OCI-LY7 (cell line): ENCODE measurements around the gene PGP. TPM values are rescaled to one million over a fixed set of nuclear protein-coding genes. Genes with fewer than 3 reads are reported as not detected.

Experiments used
- BruUV-seq: library from RNA; stranded (reverse); fragments of 400-500 nt; replicated peaks from 2 replicates; lab custom pipeline; 2021; lab: Mats Ljungman, UMichigan
- CTCF ChIA-PET: fragments of 300-600 bp; sonication (Branson Sonifier 250); formaldehyde crosslinking; loops from one replicate; lab custom pipeline; 2022; ENCODE audit warnings: antibody characterized with exemption; ENCODE audit not compliant: unreplicated experiment; lab: Charles Lee
- POLR2A ChIA-PET: fragments of 300-600 bp; sonication (Branson Sonifier 250); formaldehyde crosslinking; loops from one replicate; lab custom pipeline; 2022; ENCODE audit warnings: antibody characterized with exemption; lab: Charles Lee
- DNase-seq: peaks from one replicate; pipeline ENCODE4 v3.0.0-alpha.2; 2015; ENCODE audit warnings: low spot score
- H2AFZ ChIP-seq: fragments of 200-600 bp; sonication (generic), shearing (Covaris generic); 2 replicates; pipeline ENCODE4 v1.6.1; 2014; ENCODE audit warnings: mild to moderate bottlenecking, antibody characterized with exemption, low read length, moderate library complexity
- H3K27ac ChIP-seq: fragments of 200-600 bp; sonication (generic); 2 replicates; pipeline ENCODE4 v1.5.1; 2014; ENCODE audit warnings: mixed run types, low read depth, mild to moderate bottlenecking, moderate library complexity, low read length, inconsistent platforms; ENCODE audit not compliant: poor library complexity, severe bottlenecking
- H3K36me3 ChIP-seq: fragments of 200-600 bp; sonication (generic); 2 replicates; pipeline ENCODE4 v1.6.1; 2014; ENCODE audit warnings: mild to moderate bottlenecking, antibody characterized with exemption, low read length, moderate library complexity, mixed read lengths; ENCODE audit not compliant: insufficient read depth
- H3K4me1 ChIP-seq: fragments of 200-600 bp; sonication (generic); 2 replicates; pipeline ENCODE4 v1.5.1; 2014; ENCODE audit warnings: mild to moderate bottlenecking, low read length; ENCODE audit not compliant: insufficient read depth, poor library complexity, severe bottlenecking
- H3K4me2 ChIP-seq: fragments of 200-600 bp; sonication (generic); 2 replicates; pipeline ENCODE4 v1.6.1; 2014; ENCODE audit warnings: mild to moderate bottlenecking, low read length
- H3K4me3 ChIP-seq: fragments of 200-600 bp; sonication (generic); 2 replicates; pipeline ENCODE4 v1.5.1; 2014; ENCODE audit warnings: mild to moderate bottlenecking, low read depth, low read length; ENCODE audit not compliant: poor library complexity, severe bottlenecking
- H3K79me2 ChIP-seq: fragments of 200-600 bp; sonication (generic); 2 replicates; pipeline ENCODE4 v1.6.1; 2016; ENCODE audit warnings: low read depth, mild to moderate bottlenecking, low read length, moderate library complexity, mixed read lengths; ENCODE audit not compliant: insufficient read depth
- H3K9me2 ChIP-seq: fragments of 200-600 bp; sonication (generic); 2 replicates; pipeline ENCODE4 v1.6.1; 2016; ENCODE audit warnings: mild to moderate bottlenecking, low read length, mixed read lengths; ENCODE audit not compliant: insufficient read depth
- H3K9me3 ChIP-seq: fragments of 200-600 bp; sonication (generic); 2 replicates; pipeline ENCODE4 v1.6.1; 2014; ENCODE audit warnings: mild to moderate bottlenecking, mixed run types, low read length, mixed read lengths
- H4K20me1 ChIP-seq: fragments of 200-600 bp; sonication (generic); 2 replicates; pipeline ENCODE4 v1.6.1; 2014; ENCODE audit warnings: mild to moderate bottlenecking, antibody characterized with exemption, low read length, moderate library complexity, mixed read lengths; ENCODE audit not compliant: insufficient read depth
- EZH2phosphoT487 ChIP-seq: fragments of 200-600 bp; sonication (generic); IDR thresholded peaks from 2 replicates; pipeline ENCODE4 v1.6.1; 2018; ENCODE audit warnings: low read depth, borderline replicate concordance, mild to moderate bottlenecking, mixed run types, antibody characterized with exemption, low read length, moderate library complexity, mixed read lengths
- intact Hi-C: fragments of 100-400 bp; cut with micrococcal nuclease; formaldehyde crosslinking; loops from one replicate; pipeline ENCODE4 v1.10.0; 2022; ENCODE audit not compliant: unreplicated experiment
- total RNA-seq, 2 experiments: library from RNA; depleted of rRNA in 1 of 2; stranded (reverse); fragments of >200 nt in 1 of 2; shearing (Covaris generic) in 1 of 2; gene quantifications; 2 replicates each; pipeline ENCODE4 v1.2.3, GENCODE V29; 2014 to 2022
- TF ChIP-seq, protein P1 (sequence below): fragments of 200-600 bp; sonication (generic); conservative IDR thresholded peaks from 2 replicates; pipeline ENCODE4 v1.5.1; 2014; ENCODE audit warnings: mild to moderate bottlenecking, antibody characterized with exemption, low read length, moderate library complexity, mixed read lengths

The PGP gene
- total RNA-seq, 2 experiments from 2014 or later = 37.9 to 44.2 TPM

DNA sequence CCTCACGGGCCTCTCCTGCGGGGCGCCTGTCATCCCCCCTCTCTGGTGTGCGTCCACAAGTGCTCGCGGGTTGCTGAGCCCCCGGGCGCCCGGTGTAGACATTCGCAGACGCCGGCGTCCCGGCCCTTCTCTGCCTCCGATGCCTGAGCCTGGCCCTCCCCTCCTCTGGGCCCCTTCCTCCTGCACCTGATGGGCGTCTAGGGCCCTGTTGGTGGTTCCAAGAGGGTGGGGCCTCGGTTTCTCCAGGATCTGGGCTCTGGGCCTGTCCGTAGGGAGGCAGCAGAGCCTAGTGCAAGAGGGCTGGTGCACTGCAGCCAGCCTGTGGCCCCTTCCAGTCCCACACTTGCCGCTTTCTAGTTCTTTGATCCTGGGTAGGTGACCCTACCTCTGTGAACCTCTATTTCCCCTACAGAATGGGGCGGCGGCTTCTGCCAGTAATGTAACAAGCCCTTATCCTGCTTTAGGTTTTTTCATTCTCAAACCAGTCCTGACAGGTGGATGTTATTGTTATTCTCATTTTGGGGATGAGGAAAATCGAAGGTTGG is 9.4 kb upstream of the PGP start:
- Histone ChIP-seq H3K79me2 (peaks cover 32% of the 10 kb centered on the region), H3K9me2 (no peaks in the 10 kb centered on the region), H3K4me1 (peaks cover 10% of the 10 kb centered on the region), H4K20me1 (0 out of 2 replicates have a peak, but pooled peaks cover 3% of the 10 kb centered on the region), H3K27ac (peak overlapping the region; percentile 65), H3K4me3 (peak overlapping the region; percentile 94), H3K4me2 (peak overlapping the region; percentile 84), H2AFZ (peak overlapping the region; percentile 58; the same call in 1 of the 2 replicates), H3K9me3 (no peaks in the 10 kb centered on the region), H3K36me3 (peaks cover 22% of the 10 kb centered on the region)
- TF ChIP-seq EZH2phosphoT487 = no peak
- TF ChIP-seq, protein P1, sequence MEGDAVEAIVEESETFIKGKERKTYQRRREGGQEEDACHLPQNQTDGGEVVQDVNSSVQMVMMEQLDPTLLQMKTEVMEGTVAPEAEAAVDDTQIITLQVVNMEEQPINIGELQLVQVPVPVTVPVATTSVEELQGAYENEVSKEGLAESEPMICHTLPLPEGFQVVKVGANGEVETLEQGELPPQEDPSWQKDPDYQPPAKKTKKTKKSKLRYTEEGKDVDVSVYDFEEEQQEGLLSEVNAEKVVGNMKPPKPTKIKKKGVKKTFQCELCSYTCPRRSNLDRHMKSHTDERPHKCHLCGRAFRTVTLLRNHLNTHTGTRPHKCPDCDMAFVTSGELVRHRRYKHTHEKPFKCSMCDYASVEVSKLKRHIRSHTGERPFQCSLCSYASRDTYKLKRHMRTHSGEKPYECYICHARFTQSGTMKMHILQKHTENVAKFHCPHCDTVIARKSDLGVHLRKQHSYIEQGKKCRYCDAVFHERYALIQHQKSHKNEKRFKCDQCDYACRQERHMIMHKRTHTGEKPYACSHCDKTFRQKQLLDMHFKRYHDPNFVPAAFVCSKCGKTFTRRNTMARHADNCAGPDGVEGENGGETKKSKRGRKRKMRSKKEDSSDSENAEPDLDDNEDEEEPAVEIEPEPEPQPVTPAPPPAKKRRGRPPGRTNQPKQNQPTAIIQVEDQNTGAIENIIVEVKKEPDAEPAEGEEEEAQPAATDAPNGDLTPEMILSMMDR = peak; percentile 20; the same call in 1 of the 2 replicates
- intact Hi-C loops = loop anchor here (1.0 to 5.0 kb wide), 4 partner anchors 9 to 72 kb away; partner anchors contain the start of genes ECI1 and MLST8
- ChIA-PET POLR2A (no interaction called here), CTCF (no interaction called here)
- TSS peak; percentile 66 for BruUV-seq
- DNase-seq = peak; percentile 57

DNA sequence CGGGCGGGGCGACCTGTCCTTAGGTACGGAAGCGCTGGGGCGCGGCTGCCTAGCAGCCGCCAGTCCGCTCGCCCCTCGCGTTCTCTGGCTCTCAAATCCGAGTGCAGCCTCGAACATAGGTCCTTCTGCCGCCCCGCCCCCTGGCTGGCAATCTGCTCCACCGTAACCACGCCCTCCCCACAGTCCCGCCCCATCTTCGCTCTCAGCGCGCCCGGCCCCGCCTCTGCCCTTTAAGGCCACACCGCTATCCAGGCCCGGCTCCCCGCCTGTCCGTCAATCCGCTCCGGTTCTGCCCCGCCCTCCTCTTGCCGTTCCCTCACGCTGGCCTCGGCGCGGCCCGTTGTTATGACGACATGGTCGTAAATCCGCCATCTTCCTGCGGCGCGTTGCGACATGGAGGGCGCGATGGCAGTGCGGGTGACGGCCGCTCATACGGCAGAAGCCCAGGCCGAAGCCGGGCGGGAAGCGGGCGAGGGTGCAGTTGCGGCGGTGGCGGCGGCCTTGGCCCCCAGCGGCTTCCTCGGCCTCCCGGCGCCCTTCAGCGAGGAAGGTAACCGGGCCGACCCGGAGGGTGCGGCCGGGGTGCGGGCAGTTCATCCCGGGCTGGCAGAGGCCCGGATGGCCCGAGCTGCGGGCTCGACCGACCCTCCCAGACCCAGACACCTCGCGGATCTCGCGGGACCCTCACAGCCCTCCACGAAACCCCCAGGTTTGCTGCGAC is 8.7 kb upstream of the PGP start, which contains the start of gene E4F1:
TSS of gene E4F1 (plus strand) at position 371 of the 721 bp plus-strand sequence. CDS start at position 394, 23 bp downstream.
- Histone ChIP-seq H4K20me1 (0 out of 2 replicates have a peak, but pooled peaks cover 3% of the 10 kb centered on the region), H2AFZ (peak within 1 kb of the TSS; percentile 58; the same call in 1 of the 2 replicates), H3K27ac (peak within 1 kb of the TSS; percentile 65), H3K4me3 (peak within 1 kb of the TSS; percentile 94), H3K79me2 (peaks cover 32% of the 10 kb centered on the region), H3K36me3 (peaks cover 16% of the 10 kb centered on the region), H3K9me3 (no peaks in the 10 kb centered on the region), H3K4me1 (peaks cover 10% of the 10 kb centered on the region), H3K9me2 (no peaks in the 10 kb centered on the region), H3K4me2 (peak within 1 kb of the TSS; percentile 84)
- no peak for TF ChIP-seq EZH2phosphoT487
- TF ChIP-seq, protein P1 = no peak
- DNase-seq = peak; percentile 99
- POLR2A ChIA-PET = no interaction called here
- CTCF ChIA-PET = no interaction called here
- BruUV-seq = no TSS peak
- intact Hi-C loops = loop anchor here (1.0 to 5.0 kb wide), 4 partner anchors 8 to 71 kb away; partner anchors contain the start of genes ECI1 and MLST8
